Occipital lobe (tissue), 1 donor: ENCODE results near the gene SARDH. TPM values are rescaled to one million over a fixed set of nuclear protein-coding genes. Genes with fewer than 3 reads are reported as not detected.

ENCODE experiments used
- total RNA-seq: library from RNA; depleted of rRNA; stranded (reverse); fragments of >200 nt; gene quantifications from one replicate; pipeline ENCODE4 v1.2.3, GENCODE V29; 2014

The SARDH gene
- total RNA-seq, 1 donor from 2014 or later = 2.5 TPM

Other genes starting within 250 kb of the SARDH start
- gene MYMK, start 213.4 kb downstream of the SARDH start, total RNA-seq = not detected
- 3.3 TPM for gene ADAMTSL2, start 203.6 kb downstream of the SARDH start, total RNA-seq
- gene FAM163B, start 129.0 kb downstream of the SARDH start, total RNA-seq = 16.5 TPM
- not detected for gene DBH, start 102.0 kb downstream of the SARDH start, total RNA-seq